HG02943 (cell line): Measurements from ENCODE around the gene PYDC1.
A peak's percentile ranks its signal among the peaks of the same experiment; 100 is the strongest.
"Not testable (repeated sequence)": the region's sequence is repeated elsewhere in the genome, so short reads cannot be mapped to it uniquely, and the experiment has no call there.

Experiments
- ATAC-seq: cut with Tn5 transposase; IDR thresholded peaks from one replicate; pipeline ENCODE4 v1.9.1; 2021; ENCODE audit warnings: mild to moderate bottlenecking, low read depth, moderate library complexity; ENCODE audit not compliant: unreplicated experiment

PYDC1 gene

DNA sequence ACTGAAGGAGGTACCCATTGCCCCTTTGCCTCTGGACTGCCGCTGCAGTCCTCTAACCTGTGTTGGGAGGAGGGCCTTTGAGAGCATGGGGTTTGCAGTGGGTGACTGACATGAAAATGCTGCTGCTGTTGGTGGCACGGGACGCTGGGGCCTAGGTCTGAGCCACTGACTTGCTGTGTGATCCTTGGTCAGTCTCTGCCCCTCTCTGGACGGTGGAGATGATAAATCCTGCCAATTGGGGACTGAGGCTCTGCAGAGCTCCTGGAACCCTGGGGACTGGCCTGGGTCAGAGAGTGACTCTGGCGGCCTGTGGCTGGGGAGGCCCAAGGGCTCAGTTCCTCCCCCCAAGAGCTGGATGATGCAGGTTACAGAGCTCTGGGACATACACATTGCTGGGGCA is 6.1 kb upstream of the PYDC1 start:
- ATAC-seq = no peak

DNA sequence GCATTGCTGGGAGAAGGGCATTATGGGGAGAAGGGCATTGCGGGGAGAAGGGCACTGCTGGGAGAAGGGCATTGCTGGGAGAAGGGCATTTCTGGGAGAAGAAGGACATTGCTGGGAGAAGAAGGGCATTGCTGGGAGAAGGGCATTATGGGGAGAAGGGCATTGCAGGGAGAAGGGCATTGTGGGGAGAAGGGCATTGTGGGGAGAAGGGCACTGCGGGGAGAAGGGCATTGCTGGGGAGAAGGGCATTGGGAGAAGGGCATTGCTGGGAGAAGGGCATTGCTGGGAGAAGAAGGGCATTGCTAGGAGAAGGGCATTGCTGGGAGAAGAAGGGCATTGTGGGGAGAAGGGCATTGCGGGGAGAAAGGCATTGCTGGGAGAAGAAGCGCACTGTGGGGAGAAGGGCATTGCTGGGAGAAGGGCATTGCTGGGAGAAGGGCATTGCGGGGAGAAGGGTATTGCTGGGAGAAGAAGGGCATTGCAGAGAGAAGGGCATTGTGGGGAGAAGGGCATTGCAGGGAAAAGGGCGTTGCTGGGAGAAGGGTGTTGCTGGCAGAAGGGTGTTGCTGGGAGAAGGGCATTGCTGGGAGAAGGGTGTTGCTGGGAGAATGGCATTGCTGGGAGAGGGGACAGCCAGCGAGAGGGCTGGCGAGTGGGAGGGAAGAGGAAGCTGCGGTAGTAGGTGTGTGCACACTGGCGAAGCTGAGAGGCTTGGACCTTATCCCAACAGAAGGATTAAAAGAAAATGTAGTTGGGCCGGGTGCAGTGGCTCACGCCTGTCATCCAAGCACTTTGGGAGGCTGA is 4.6 kb upstream of the PYDC1 start:
- no peak for ATAC-seq

DNA sequence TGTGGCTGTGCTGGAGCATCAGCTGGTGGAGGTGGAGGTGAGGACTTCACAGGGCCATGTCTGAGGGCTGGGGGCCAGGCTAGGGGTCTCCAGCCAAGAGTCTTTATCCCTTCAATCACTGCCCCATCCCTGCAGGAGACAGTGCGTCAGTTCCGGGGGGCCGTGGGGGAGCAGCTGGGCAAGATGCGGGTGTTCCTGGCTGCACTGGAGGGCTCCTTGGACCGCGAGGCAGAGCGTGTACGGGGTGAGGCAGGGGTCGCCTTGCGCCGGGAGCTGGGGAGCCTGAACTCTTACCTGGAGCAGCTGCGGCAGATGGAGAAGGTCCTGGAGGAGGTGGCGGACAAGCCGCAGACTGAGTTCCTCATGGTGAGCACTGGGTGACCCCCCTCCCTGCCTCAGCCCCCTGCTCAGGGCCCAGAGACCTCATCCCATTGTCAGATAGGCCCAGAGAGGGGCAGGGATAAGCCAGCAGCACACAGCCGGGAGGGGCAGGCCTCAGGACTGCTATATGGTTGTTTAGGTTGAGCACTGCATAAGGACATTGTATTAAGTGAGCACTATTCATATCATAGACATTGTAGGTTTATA is 2.3 kb upstream of the PYDC1 start:
- ATAC-seq = no peak

DNA sequence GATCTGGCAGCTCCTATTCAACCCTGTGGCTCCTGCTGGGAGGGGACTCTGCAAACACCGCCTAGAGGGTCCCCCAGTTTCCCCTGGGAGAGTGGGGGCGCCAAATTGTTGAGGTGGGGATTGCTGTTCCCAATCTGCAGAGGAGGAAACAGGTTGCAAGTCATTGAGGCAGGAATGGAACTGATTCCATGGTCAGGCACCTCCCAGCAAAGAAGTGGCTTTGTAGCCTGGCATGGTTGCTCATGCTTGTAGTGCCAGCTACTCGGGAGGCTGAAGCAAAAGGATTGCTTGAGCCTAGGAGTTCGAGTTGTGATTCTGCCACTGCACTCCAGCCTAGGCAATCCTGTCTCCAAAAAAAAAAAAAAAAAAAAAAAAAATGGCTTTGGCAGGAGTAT is 198 bp upstream of the PYDC1 start:
- ATAC-seq = no peak

DNA sequence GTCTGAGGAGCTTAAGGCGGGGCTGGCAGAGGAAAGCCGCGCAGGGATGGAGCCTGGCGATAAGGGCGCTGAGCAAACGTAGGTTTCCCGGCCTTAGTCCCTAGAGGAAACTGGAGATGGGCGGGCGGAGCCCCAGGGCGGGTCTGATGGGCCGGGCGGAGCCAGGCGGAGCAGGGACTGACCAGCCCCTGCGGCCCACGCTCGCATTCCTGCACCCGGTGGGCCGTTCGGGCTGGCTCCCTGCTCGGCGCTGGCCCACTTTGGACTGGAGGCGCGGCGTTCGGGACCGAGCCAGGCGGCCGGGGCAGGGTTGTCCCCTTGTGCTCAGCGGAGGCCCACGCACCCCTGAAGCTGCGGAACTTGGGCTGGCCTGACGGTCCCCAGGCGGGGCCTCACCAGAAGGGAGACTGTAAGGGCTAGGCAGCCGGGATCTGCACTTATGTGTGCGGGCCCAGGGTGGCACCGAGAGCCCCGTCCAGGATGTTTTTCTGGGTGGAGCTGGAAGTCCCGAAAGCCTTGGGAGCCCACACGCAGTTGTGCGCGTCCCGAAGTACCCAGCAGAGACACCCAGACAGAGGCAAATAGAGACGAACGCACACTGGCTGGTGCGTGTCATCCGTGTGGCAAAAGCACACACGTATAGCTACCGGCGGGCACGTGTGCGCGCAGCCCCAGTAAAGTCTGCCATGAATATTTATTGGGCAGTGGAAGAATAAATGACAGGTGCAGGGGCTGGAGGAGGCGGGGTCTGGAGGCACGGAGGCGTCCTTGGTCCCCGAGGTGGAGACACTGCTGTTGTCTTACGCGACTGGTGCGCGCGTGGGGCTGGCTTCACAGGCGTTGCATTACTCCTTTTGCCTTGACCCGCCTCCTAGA is 1.4 kb downstream of the PYDC1 start:
- ATAC-seq = no peak

DNA sequence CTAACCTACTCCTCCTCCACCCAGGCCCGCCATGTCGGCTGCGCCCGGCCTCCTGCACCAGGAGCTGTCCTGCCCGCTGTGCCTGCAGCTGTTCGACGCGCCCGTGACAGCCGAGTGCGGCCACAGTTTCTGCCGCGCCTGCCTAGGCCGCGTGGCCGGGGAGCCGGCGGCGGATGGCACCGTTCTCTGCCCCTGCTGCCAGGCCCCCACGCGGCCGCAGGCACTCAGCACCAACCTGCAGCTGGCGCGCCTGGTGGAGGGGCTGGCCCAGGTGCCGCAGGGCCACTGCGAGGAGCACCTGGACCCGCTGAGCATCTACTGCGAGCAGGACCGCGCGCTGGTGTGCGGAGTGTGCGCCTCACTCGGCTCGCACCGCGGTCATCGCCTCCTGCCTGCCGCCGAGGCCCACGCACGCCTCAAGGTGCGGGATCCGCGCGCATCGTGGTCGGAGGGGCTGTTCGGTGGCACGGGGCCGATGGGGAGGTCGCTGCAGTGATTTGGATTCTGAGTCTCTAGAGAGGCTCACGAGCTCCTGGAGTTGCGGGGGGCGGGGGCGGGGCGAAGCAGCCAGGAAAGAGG is 2.1 kb downstream of the PYDC1 start:
- ATAC-seq = no peak

DNA sequence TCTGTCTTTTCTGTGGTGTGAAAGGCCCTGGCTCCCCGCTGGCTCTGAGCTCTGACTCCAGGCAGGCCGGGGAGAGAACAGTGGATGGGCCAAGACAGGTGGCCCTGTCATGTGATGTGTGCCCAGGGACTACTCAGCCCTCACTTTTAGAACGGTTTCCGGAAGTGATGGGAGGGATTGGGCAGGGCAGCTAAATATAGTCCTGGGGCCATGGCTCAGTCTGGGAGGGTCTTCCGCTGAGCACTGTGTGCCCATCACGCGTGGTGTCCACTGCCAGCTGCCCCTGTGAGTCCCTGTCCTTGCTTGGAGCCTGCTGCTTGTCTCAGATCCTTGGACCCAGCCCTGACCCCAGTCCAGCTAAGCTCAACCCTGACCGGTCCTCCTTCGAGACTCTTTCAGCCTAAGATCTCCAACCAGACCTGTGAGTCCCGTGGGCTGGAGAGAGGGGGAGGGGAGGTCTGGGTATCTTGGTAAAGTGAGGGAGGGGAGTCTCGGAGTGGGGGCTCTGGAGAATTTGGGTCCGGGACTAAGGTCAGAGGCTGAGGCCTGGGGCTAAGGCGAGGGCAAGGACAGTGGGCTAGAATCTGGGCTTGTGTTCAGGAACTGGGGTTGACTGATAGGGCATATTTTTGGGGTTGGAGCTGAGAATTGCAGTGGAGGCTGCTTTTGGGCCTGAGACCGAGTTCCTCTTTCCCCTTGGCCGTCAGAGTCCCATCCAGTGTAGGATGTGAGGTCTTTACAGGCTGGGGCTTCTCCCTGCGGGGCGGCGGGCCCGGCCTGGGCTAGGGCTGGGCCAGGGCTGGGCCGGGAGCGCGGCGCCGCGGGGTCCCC is 2.8 kb downstream of the PYDC1 start, which contains the start of gene TRIM72:
Gene TRIM72, plus strand, starts transcription at position 243 of the 831 bp plus-strand sequence. CDS start 620 bp downstream, outside the sequence.
- ATAC-seq = no peak

DNA sequence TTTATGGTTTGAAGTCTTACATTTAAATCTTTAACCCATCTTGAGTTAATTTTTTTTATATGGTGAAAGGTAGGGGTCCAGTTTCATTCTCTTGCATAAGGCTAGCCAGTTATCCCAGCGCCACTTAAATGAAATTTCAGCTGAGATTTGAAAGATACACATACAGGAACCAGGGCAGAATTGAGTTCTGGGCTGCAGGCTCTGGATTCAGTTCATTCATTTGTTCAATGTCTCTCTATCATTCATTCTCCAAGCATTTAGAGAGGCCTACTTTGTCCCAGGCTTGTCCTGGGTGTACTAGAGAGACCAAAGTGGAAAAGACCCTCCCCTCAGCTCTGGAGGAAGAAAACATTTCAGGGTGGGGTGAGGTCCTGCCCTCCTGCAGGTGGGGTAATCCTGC is 3.6 kb downstream of the PYDC1 start:
- ATAC-seq = no peak

DNA sequence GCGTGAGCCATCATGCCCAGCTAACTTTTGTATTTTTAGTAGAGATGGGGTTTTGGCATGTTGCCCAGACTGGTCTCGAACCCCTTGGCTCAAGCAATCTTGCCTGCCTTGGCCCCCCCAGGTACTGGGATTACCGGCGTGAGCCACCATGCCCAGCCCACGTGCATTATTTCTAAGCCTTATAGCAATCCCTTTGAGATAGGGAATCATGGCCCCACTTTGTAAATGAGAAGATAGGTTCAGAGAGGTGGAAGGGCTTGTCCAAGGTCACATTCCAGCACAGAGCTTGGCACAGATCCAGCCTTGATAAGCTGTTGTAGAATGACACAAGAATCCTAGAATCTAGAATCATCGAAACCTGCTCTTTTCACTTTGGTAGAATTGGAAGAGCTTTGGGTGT is 10.2 kb downstream of the PYDC1 start:
- no peak for ATAC-seq

DNA sequence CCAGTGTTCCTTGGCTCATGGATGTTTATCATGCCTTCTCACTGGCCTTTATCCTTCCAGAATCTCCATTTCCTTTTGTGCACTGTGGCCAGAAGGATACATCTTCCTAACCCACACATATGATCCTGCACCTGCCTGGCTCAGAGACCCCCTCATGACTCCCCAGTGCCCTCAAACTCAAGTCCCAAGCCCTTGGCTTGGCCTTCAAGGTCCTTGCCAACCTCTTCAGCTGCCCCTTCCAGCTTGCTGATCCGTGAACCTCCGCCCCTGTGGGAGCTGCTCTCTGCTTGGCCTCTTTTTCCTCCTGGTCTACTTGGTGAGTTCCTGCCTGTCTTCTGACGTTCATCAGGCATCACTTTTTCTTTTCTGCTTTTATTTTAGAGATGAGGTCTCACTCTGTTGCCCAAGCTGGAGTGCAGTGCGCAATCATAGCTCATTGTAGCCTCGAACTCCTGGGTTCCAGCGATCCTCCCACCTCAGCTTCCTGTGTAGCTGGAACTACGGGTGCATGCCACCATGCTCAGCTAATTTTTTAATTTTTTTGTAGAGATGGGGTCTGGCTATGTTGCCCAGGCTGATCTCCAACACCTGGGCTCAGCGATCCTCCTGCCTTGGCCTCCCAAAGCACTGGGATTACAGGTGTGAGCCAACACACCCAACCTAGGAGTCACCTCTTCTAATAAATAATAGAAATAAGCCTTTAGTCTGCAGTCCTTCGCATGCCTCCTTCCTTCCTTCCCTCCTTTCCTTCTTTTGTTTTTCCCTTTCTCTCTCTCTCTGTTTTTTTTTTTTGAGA is 11.9 kb downstream of the PYDC1 start:
- ATAC-seq = no peak

DNA sequence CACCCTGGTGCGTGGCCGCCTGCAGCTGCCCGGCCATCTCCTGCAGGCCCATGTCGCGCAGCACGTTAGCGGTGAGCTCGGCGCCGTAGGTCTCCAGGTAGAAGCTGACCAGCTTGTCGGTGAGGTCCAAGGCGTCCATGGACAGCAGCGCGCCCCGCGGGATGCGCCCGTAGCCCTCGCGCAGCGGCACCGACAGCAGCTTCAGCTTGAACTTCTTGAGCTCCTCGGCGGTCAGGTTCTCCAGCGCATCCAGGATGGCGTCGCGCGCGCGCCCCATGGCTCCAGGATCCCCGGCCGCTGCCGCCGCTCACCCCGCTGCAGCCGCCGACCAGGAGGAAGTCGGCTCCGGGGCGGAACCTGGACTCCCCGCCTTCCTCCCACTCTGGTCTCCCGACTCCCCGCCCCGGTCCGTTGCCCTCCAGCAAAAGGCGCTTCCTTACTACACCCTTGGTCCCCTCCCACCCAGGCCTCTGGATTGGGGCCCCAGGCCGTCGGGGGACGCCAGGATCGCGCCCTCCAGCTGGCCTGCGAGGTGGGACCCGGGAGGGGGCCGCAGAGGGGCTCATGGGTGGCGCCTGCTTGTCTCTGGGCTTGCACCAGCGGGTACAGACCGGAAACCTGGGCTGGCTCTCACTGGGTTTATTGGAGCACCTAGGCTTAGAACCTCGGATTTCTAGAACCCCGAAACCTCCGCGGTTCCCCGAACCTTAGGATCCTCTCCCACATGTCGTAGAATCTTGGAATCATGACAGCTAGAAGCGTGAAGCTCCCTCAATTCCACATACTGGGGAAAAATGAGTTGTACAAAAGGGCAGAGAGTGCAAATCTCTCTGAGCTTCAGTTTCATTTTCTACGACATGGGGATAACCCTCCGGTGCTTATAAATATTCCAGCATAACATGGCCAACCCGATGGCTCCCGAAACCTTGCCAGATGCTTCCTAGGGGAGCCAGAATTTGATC is 14.2 kb downstream of the PYDC1 start, which contains the start of gene PYCARD:
Gene PYCARD, minus strand, starts transcription at position 347 of the 962 bp plus-strand sequence. Its CDS starts 70 bp downstream, at position 277.
- ATAC-seq = peak; percentile 38

DNA sequence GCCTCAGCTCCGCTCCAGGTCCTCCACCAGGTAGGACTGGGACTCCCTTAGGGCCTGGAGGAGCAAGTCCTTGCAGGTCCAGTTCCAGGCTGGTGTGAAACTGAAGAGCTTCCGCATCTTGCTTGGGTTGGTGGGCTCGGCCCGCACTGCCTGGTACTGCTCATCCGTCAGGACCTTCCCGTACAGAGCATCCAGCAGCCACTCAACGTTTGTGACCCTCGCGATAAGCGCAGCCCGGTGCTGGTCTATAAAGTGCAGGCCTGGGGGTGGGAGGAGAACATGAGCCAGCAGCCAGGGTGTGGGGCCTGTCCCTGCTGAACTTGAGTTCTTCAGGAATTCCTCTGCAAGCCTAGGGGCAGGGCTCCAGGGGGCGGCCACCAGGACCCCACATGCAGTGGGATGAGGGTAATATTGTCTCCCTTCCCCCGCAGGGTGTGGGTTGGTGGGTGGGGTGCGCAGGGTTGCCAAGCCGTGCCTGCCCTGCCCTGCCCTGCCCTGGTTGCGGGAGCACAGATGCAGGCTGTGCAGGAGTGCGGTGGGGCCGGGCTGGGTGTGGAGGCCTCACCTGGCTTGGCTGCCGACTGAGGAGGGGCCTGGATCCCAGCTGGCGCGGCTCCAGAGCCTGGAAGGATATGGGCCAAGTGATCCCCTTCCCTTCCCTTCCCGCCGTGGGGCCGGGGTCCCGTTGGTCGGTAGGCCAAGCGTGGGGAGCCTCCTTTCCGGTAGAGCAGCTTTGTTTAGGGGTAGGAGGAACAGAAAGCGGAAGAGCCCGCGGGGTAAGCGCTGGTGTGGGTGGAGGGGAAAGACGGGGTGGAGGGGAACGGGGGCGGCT is 15.1 kb downstream of the PYDC1 start:
- ATAC-seq = peak; percentile 49

DNA sequence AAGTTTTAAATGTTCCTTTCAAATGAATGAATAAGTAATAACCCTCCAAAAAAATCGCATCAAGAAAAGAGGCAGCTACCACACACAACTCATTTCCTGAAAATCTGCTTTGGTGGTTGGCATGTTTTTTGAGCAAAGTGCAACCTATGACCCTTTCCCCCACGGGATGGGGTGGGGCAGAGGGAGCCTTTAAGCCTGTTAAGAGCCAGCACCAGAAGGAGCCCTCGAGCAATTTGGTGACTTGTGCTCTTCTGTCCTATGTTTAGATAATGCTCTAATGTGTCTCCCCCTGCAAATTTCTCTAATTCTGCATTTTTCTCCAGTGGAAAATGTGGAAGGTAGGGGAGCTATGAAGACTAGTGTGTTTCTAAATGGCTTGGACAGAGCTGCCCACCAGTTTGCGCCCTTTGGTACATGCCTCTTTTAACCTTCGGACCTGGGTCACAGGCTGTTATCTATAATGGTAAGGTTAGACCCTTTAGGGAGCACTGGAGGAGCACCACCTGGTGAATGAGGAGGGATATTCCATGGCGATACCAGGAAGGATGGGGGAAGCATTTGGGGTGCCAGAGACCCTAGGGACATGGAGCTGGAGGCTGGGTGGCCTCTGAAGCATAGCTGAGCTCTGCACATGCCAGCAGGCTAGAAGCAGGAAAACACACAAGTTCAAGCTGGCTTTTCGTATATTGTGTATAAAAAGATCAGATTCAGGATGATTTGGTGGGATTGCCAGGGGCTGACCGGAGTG is 15.9 kb downstream of the PYDC1 start:
- no peak for ATAC-seq

DNA sequence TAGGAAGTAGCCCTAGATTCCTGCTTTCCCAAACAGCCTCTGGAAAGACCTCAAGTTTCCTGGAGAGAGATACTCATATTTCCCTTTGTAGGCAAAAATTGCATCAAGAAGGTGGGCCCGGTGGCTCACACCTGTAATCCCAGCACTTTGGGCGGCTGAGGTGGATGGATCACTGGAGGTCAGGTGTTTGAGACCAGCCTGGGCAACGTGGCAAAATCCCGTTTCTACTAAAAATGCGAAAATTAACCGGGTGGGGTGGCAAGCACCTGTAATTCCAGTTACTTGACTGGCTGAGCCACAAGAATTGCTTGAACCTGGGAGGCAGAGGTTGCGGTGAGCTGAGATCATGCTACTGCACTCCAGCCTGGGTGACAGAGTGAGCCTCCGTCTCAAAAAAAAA is 16.8 kb downstream of the PYDC1 start:
- not testable (repeated sequence) for ATAC-seq

DNA sequence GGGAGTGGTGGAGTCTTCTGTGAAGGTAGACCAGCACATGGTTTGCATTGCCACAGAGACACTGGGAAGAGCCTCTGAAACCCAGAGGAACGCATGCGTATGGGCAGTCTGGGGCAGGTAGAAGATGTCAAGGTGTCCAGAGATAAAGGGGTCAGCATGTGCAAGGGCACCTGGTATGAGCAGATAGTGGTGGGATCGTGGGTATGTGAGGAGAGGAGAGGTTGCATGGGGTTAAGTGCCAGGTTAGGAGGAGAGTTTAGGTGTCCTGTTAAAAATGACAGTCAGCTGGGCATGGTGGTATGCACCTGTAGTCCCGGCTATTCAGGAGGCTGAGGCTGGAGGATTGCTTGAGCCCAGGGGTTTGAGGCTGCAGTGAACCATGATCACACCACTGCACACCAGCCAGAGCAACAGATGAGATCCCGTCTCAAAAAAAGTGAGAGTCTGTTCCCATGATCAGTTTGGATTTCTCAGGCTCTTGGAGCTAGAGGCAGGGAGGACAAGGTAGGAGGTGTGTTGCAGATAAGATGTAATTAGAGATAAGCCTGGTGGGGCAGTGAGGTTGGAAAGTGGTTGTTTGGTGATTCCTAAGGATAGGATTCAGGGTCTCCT is 17.4 kb downstream of the PYDC1 start:
- ATAC-seq = no peak
